GM12801 (cell line): ENCODE measurements around the gene MUSTN1.

ENCODE experiments used
- CTCF ChIP-seq: IDR thresholded peaks from one replicate; pipeline ENCODE4 v1.5.1; 2011; ENCODE audit warnings: control low read depth; ENCODE audit not compliant: insufficient read length; ENCODE audit errors: extremely low read depth

MUSTN1 gene

DNA sequence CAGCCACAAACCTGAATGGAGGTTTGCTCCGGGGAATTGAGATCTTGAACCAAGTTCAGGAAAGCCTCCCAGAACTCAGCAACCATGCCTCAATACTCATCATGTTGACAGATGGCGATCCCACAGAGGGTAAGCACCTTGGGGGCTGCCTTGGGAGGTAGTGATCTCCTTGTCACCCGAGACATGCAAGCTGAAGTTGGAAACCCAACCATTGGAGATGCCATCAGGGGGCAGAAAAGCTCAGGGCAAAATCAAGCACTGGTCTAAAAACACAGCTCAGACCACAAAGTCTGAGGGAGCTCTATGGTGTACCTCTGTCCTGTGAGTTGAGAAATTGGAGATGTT lies 51.6 kb downstream of the MUSTN1 start:
- TF ChIP-seq CTCF = no peak
